ENCODE results near the gene TLCD3A. TPM values are rescaled to one million over a fixed set of nuclear protein-coding genes. Genes with fewer than 3 reads are reported as not detected.
"Not testable (repeated sequence)": the region's sequence is repeated elsewhere in the genome, so short reads cannot be mapped to it uniquely, and the experiment has no call there.

TLCD3A gene
- total RNA-seq, 1 donor = 19.5 TPM

GRCh38 chr17:752620-753219 is 20.3 kb downstream of the TLCD3A start:
- Histone ChIP-seq H3K79me2 (ENCODE audit: insufficient read depth, low read length) (peaks cover 38% of the 10 kb centered on the region), H3K4me2 (ENCODE audit: insufficient read depth, low read length) (peak overlapping the region; percentile 91), H3K4me3 (ENCODE audit: insufficient read depth, low read length) (peak overlapping the region; percentile 83), H4K20me1 (ENCODE audit: insufficient read depth, low read length) (peaks cover 8% of the 10 kb centered on the region), H3K36me3 (ENCODE audit: insufficient read depth, low read length) (peaks cover 2% of the 10 kb centered on the region), H3K4me1 (ENCODE audit: insufficient read depth, low read length) (peaks cover 12% of the 10 kb centered on the region), H3K27me3 (ENCODE audit: insufficient read depth, low read length) (no peaks in the 10 kb centered on the region), H3K27ac (ENCODE audit: low read depth, low read length) (no peak overlapping the region), H2AFZ (ENCODE audit: low read length) (peak overlapping the region; percentile 84), H3K9me3 (ENCODE audit: low read depth, low read length) (no peaks in the 10 kb centered on the region)
- no peak for TF ChIP-seq CTCF (IDR thresholded peaks at IDR 0.05; ENCODE audit: extremely low read depth, low read depth, low read length)
- peak; percentile 88 for DNase-seq (ENCODE audit: insufficient read length, low spot score, missing footprints)

GRCh38 chr17:753418-753817 is 21.0 kb downstream of the TLCD3A start:
- no peak overlapping the region for H3K4me2 ChIP-seq (ENCODE audit: insufficient read depth, low read length)
- peaks cover 12% of the 10 kb centered on the region for H3K4me1 ChIP-seq (ENCODE audit: insufficient read depth, low read length)
- no peak overlapping the region for H3K4me3 ChIP-seq (ENCODE audit: insufficient read depth, low read length)
- no peaks in the 10 kb centered on the region for H3K9me3 ChIP-seq (ENCODE audit: low read depth, low read length)
- peaks cover 8% of the 10 kb centered on the region for H3K36me3 ChIP-seq (ENCODE audit: insufficient read depth, low read length)
- H3K27ac ChIP-seq (ENCODE audit: low read depth, low read length) = no peak overlapping the region
- no peak for TF ChIP-seq CTCF (IDR thresholded peaks at IDR 0.05; ENCODE audit: extremely low read depth, low read depth, low read length)
- no peak for DNase-seq (ENCODE audit: insufficient read length, low spot score, missing footprints)
- no peak overlapping the region for H2AFZ ChIP-seq (ENCODE audit: low read length)
- H3K79me2 ChIP-seq (ENCODE audit: insufficient read depth, low read length) = peaks cover 31% of the 10 kb centered on the region
- no peaks in the 10 kb centered on the region for H3K27me3 ChIP-seq (ENCODE audit: insufficient read depth, low read length)
- peaks cover 8% of the 10 kb centered on the region for H4K20me1 ChIP-seq (ENCODE audit: insufficient read depth, low read length)

- not testable (repeated sequence) for H2AFZ ChIP-seq (ENCODE audit: low read length); H4K20me1 ChIP-seq (ENCODE audit: insufficient read depth, low read length); H3K4me2 ChIP-seq (ENCODE audit: insufficient read depth, low read length); H3K27me3 ChIP-seq (ENCODE audit: insufficient read depth, low read length); H3K4me3 ChIP-seq (ENCODE audit: insufficient read depth, low read length); DNase-seq (ENCODE audit: insufficient read length, low spot score, missing footprints); H3K9me3 ChIP-seq (ENCODE audit: low read depth, low read length); H3K27ac ChIP-seq (ENCODE audit: low read depth, low read length)
- Histone ChIP-seq H3K79me2 (ENCODE audit: insufficient read depth, low read length) (peaks cover 15% of the 10 kb centered on the region), H3K36me3 (ENCODE audit: insufficient read depth, low read length) (peaks cover 23% of the 10 kb centered on the region), H3K4me1 (ENCODE audit: insufficient read depth, low read length) (peaks cover 12% of the 10 kb centered on the region)
Measured at GRCh38 chr17:755319-755961, 23.0 kb downstream of the TLCD3A start.

GRCh38 chr17:756010-756567 is 23.7 kb downstream of the TLCD3A start:
- not testable (repeated sequence) for H3K27ac ChIP-seq (ENCODE audit: low read depth, low read length)

GRCh38 chr17:759964-760363 is 27.6 kb downstream of the TLCD3A start:
- Histone ChIP-seq H3K4me2 (ENCODE audit: insufficient read depth, low read length) (no peak overlapping the region), H2AFZ (ENCODE audit: low read length) (no peak overlapping the region), H3K9me3 (ENCODE audit: low read depth, low read length) (no peaks in the 10 kb centered on the region), H4K20me1 (ENCODE audit: insufficient read depth, low read length) (no peaks in the 10 kb centered on the region), H3K79me2 (ENCODE audit: insufficient read depth, low read length) (no peaks in the 10 kb centered on the region), H3K27ac (ENCODE audit: low read depth, low read length) (no peak overlapping the region), H3K27me3 (ENCODE audit: insufficient read depth, low read length) (no peaks in the 10 kb centered on the region), H3K36me3 (ENCODE audit: insufficient read depth, low read length) (peaks cover 42% of the 10 kb centered on the region), H3K4me3 (ENCODE audit: insufficient read depth, low read length) (no peak overlapping the region), H3K4me1 (ENCODE audit: insufficient read depth, low read length) (no peaks in the 10 kb centered on the region)
- no peak for DNase-seq (ENCODE audit: insufficient read length, low spot score, missing footprints)
- TF ChIP-seq CTCF (IDR thresholded peaks at IDR 0.05; ENCODE audit: extremely low read depth, low read depth, low read length) = no peak

More at GRCh38 chr17:756010-756567, 23.7 kb downstream of the TLCD3A start:
- not testable (repeated sequence) for H3K27me3 ChIP-seq (ENCODE audit: insufficient read depth, low read length); H3K4me3 ChIP-seq (ENCODE audit: insufficient read depth, low read length); H2AFZ ChIP-seq (ENCODE audit: low read length); H3K79me2 ChIP-seq (ENCODE audit: insufficient read depth, low read length); H3K9me3 ChIP-seq (ENCODE audit: low read depth, low read length); DNase-seq (ENCODE audit: insufficient read length, low spot score, missing footprints); H4K20me1 ChIP-seq (ENCODE audit: insufficient read depth, low read length); H3K4me2 ChIP-seq (ENCODE audit: insufficient read depth, low read length); H3K4me1 ChIP-seq (ENCODE audit: insufficient read depth, low read length)
- peaks cover 29% of the 10 kb centered on the region for H3K36me3 ChIP-seq (ENCODE audit: insufficient read depth, low read length)
